Tibial nerve (tissue), 3 donors: ENCODE measurements around the gene LIFR.

Source experiments
- CTCF ChIP-seq, 5 experiments: fragments of 200-600 bp in 3 of 5; fragments of 450-650 bp in 2 of 5; sonication (generic) in 3 of 5; IDR thresholded peaks; one replicate each; pipeline ENCODE4 v1.5.1; 2016 to 2019; ENCODE audit warnings: antibody characterized with exemption in 5 of 5, mild to moderate bottlenecking in 3 of 5, moderate library complexity in 2 of 5
- POLR2A ChIP-seq, 2 donors: fragments of 450-650 bp; IDR thresholded peaks; one replicate each; pipeline ENCODE4 v1.6.1; 2017; ENCODE audit warnings: antibody characterized with exemption in 2 of 2, mild to moderate bottlenecking in 2 of 2, moderate library complexity in 2 of 2

- TF ChIP-seq CTCF (IDR thresholded peaks at IDR 0.05): no peak
- no peak for TF ChIP-seq POLR2A (IDR thresholded peaks at IDR 0.05)
Observed at GRCh38 chr5:38533286-38534155, 22.9 kb downstream of the LIFR start.
